DOHH2 (cell line): ENCODE data around the gene ACTL10.

ENCODE experiments used
- EZH2phosphoT487 ChIP-seq: fragments of 200-600 bp; sonication (generic); IDR thresholded peaks from 2 replicates; pipeline ENCODE4 v1.6.1; 2017; ENCODE audit warnings: borderline replicate concordance, mild to moderate bottlenecking, antibody characterized with exemption, low read length, moderate library complexity, mixed read lengths
- TF ChIP-seq, protein P1 (sequence below): fragments of 200-600 bp; sonication (generic); IDR thresholded peaks from one replicate; pipeline ENCODE4 v1.5.1; 2014; ENCODE audit warnings: antibody characterized with exemption, mild to moderate bottlenecking, low read depth, low read length; ENCODE audit not compliant: poor library complexity, severe bottlenecking

DNA sequence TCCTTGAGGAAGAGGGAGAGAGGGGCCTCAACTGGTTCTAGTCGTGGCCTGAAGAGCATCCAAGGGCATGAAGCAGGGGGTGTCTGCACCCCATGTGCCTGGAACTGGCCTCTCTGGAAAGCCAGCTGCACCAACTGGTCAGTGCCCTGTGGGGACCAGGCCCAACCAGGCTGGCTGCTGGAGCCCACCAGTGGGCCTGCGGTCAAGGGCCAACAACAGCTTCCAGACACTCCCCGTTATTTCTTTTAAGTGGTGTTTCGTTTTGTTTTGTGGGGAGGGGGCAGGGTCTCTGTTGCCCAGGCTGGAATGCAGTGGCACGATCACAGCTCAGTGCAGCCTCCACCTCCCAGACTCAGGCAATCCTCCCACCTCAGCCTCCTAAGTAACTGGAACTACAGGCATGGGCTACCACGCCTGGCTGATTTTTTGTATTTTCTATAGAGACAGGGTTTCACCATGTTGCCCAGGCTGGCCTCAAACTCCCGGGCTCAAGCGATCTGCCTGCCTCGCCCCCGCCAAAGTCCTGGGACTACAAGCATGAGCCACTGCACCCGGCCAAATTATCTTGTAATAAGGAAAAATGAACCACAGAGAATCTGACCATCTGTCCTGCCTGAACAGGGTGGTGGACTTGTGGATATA lies 16.5 kb upstream of the ACTL10 start:
- TF ChIP-seq, protein P1, sequence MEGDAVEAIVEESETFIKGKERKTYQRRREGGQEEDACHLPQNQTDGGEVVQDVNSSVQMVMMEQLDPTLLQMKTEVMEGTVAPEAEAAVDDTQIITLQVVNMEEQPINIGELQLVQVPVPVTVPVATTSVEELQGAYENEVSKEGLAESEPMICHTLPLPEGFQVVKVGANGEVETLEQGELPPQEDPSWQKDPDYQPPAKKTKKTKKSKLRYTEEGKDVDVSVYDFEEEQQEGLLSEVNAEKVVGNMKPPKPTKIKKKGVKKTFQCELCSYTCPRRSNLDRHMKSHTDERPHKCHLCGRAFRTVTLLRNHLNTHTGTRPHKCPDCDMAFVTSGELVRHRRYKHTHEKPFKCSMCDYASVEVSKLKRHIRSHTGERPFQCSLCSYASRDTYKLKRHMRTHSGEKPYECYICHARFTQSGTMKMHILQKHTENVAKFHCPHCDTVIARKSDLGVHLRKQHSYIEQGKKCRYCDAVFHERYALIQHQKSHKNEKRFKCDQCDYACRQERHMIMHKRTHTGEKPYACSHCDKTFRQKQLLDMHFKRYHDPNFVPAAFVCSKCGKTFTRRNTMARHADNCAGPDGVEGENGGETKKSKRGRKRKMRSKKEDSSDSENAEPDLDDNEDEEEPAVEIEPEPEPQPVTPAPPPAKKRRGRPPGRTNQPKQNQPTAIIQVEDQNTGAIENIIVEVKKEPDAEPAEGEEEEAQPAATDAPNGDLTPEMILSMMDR: no peak
- TF ChIP-seq EZH2phosphoT487: no peak
